Measurements from ENCODE around the gene COQ4.

Gene COQ4

DNA sequence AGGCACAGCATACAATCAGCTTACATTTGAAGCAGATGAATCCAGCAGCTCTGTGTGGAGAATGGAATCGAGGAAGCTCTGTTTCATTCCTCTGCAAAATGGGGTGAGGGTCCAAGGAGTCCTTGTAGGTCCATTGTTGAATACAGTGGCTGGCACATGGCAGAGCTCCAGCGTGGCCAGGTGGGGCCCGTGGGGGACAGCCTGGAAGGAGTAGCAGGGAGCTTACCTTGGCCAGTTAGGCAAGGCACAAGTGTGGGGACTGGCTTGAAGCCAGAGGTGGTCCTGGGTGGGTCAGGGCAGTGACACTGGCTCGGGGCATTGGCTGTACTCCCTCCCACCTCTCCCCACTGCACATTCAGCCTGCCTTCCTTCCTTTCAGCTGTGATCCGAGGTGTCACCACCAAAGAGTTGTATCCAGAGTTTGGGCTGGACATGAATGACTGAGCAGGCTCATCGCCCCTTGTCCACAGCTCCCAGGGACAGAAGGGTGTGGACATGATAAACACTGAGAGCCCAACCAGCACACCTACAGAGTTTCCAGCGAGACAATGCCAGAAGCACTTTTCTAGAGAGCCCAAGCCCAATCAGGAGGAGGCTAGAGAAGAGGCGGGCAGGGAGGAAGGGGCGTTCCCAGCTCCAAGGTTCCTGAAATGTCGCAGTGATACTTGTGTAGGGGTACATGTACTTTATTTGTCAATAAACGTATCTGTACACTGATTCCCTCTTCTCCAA is 34.2 kb upstream of the COQ4 start:
- no peak for ATAC-seq
- TF ChIP-seq ISL1 (CRISPR knock-in tag; IDR thresholded peaks at IDR 0.05) (no peak), ZNF70 (CRISPR knock-in tag; IDR thresholded peaks at IDR 0.05) (no peak), TCF4 (CRISPR knock-in tag; IDR thresholded peaks at IDR 0.05; ENCODE audit: borderline replicate concordance) (no peak), BACH2 (CRISPR knock-in tag; IDR thresholded peaks at IDR 0.05; ENCODE audit: borderline replicate concordance) (no peak), SNAI2 (CRISPR knock-in tag; IDR thresholded peaks at IDR 0.05) (no peak), ZFP30 (CRISPR knock-in tag; IDR thresholded peaks at IDR 0.05) (no peak), ZC3H10 (CRISPR knock-in tag; IDR thresholded peaks at IDR 0.05) (no peak), ZNF8 (CRISPR knock-in tag; IDR thresholded peaks at IDR 0.05) (no peak), ZNF565 (CRISPR knock-in tag; conservative IDR thresholded peaks at IDR 0.05; ENCODE audit: low read depth) (no peak), ARNTL (CRISPR knock-in tag; IDR thresholded peaks at IDR 0.05; ENCODE audit: borderline replicate concordance, low read depth) (no peak), OSR1 (CRISPR knock-in tag; IDR thresholded peaks at IDR 0.05) (no peak), ESRRG (CRISPR knock-in tag; IDR thresholded peaks at IDR 0.05) (no peak), PPARA (CRISPR knock-in tag; IDR thresholded peaks at IDR 0.05; ENCODE audit: borderline replicate concordance) (no peak), ZFP3 (CRISPR knock-in tag; IDR thresholded peaks at IDR 0.05) (no peak)
- TF ChIP-seq, protein P1, sequence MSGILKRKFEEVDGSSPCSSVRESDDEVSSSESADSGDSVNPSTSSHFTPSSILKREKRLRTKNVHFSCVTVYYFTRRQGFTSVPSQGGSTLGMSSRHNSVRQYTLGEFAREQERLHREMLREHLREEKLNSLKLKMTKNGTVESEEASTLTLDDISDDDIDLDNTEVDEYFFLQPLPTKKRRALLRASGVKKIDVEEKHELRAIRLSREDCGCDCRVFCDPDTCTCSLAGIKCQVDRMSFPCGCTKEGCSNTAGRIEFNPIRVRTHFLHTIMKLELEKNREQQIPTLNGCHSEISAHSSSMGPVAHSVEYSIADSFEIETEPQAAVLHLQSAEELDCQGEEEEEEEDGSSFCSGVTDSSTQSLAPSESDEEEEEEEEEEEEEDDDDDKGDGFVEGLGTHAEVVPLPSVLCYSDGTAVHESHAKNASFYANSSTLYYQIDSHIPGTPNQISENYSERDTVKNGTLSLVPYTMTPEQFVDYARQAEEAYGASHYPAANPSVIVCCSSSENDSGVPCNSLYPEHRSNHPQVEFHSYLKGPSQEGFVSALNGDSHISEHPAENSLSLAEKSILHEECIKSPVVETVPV (CRISPR knock-in tag; IDR thresholded peaks at IDR 0.05), result no peak
- TF ChIP-seq, protein P2, sequence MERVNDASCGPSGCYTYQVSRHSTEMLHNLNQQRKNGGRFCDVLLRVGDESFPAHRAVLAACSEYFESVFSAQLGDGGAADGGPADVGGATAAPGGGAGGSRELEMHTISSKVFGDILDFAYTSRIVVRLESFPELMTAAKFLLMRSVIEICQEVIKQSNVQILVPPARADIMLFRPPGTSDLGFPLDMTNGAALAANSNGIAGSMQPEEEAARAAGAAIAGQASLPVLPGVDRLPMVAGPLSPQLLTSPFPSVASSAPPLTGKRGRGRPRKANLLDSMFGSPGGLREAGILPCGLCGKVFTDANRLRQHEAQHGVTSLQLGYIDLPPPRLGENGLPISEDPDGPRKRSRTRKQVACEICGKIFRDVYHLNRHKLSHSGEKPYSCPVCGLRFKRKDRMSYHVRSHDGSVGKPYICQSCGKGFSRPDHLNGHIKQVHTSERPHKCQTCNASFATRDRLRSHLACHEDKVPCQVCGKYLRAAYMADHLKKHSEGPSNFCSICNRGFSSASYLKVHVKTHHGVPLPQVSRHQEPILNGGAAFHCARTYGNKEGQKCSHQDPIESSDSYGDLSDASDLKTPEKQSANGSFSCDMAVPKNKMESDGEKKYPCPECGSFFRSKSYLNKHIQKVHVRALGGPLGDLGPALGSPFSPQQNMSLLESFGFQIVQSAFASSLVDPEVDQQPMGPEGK (CRISPR knock-in tag; IDR thresholded peaks at IDR 0.05; ENCODE audit: borderline replicate concordance), result no peak
- TF ChIP-seq, protein P3, sequence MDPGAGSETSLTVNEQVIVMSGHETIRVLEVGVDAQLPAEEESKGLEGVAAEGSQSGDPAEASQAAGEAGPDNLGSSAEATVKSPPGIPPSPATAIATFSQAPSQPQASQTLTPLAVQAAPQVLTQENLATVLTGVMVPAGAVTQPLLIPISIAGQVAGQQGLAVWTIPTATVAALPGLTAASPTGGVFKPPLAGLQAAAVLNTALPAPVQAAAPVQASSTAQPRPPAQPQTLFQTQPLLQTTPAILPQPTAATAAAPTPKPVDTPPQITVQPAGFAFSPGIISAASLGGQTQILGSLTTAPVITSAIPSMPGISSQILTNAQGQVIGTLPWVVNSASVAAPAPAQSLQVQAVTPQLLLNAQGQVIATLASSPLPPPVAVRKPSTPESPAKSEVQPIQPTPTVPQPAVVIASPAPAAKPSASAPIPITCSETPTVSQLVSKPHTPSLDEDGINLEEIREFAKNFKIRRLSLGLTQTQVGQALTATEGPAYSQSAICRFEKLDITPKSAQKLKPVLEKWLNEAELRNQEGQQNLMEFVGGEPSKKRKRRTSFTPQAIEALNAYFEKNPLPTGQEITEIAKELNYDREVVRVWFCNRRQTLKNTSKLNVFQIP (CRISPR knock-in tag; IDR thresholded peaks at IDR 0.05; ENCODE audit: borderline replicate concordance, low read depth), result no peak
- TF ChIP-seq, protein P4, sequence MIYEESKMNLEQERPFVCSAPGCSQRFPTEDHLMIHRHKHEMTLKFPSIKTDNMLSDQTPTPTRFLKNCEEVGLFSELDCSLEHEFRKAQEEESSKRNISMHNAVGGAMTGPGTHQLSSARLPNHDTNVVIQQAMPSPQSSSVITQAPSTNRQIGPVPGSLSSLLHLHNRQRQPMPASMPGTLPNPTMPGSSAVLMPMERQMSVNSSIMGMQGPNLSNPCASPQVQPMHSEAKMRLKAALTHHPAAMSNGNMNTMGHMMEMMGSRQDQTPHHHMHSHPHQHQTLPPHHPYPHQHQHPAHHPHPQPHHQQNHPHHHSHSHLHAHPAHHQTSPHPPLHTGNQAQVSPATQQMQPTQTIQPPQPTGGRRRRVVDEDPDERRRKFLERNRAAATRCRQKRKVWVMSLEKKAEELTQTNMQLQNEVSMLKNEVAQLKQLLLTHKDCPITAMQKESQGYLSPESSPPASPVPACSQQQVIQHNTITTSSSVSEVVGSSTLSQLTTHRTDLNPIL (CRISPR knock-in tag; IDR thresholded peaks at IDR 0.05; ENCODE audit: low read depth), result no peak

DNA sequence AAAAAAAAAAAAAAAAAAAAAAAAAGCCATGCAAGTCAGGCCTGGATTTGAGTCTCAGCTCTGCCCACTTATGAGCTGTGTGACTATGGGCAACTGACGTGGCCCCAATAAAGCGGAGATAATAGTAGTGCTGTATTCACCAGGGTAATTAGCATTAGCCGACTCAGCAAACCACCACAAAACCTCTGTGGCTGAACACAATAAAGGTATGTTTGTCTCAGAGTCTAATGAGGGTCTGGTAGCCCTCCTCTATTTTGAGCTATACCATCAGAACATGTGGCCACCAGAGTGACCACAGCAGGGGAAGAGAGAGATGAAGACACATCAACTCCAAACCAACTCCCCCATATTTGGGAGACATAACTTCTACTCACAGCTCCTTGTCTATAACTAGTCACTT is 30.6 kb upstream of the COQ4 start:
- ATAC-seq, result no peak
- no peak for TF ChIP-seq CSDC2 (CRISPR knock-in tag; IDR thresholded peaks at IDR 0.05)
- TF ChIP-seq ZFP30 (CRISPR knock-in tag; IDR thresholded peaks at IDR 0.05), result no peak
- TF ChIP-seq, protein P4 (CRISPR knock-in tag; IDR thresholded peaks at IDR 0.05; ENCODE audit: low read depth), result no peak

DNA sequence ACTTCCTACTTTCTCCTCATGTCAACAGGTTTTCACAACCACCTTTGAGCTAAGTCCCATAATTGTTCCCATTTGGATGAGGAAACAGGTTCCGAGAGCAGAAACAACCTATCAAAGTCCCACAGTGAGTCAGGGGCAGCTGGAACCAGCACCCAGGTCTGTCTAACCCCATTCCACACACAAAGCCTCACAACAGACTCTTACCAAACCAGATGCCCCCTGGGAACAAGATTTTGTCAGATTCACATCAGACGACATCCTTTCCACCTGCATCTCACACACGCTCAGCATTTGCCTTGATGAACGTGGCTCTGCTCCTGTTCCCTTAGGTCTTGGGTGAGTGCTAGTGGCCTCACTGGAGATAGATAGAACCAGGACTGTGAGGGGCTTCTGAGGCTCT is 29.5 kb upstream of the COQ4 start:
- no peak for ATAC-seq
- no peak for TF ChIP-seq PPARA (CRISPR knock-in tag; IDR thresholded peaks at IDR 0.05; ENCODE audit: borderline replicate concordance)
- TF ChIP-seq, protein P3 (CRISPR knock-in tag; IDR thresholded peaks at IDR 0.05; ENCODE audit: borderline replicate concordance, low read depth), result no peak
- TF ChIP-seq ZNF565 (CRISPR knock-in tag; conservative IDR thresholded peaks at IDR 0.05; ENCODE audit: low read depth), result no peak
- no peak for TF ChIP-seq ZFP3 (CRISPR knock-in tag; IDR thresholded peaks at IDR 0.05)
- no peak for TF ChIP-seq TCF4 (CRISPR knock-in tag; IDR thresholded peaks at IDR 0.05; ENCODE audit: borderline replicate concordance)
